Upper lobe of left lung (tissue), 6 donors: Measurements from ENCODE around the gene FOXL1. TPM values are rescaled to one million over a fixed set of nuclear protein-coding genes. Genes with fewer than 3 reads are reported as not detected.

Source experiments
- ATAC-seq, 2 donors: fragments of 200-7000 bp; cut with Tn5 transposase; one replicate each; pipeline ENCODE4 v1.9.1; 2022; ENCODE audit warnings: mild to moderate bottlenecking in 2 of 2, moderate library complexity in 2 of 2; ENCODE audit not compliant: low FRiP score in 2 of 2
- DNase-seq, 2 donors: peaks; one replicate each; pipeline ENCODE4 v3.0.0-alpha.2; 2019 to 2020
- H3K27ac ChIP-seq, 4 donors: fragments of 200-600 bp; sonication (generic); one replicate each; pipeline ENCODE4 v1.5.1; 2016 to 2019
- H3K27me3 ChIP-seq, 4 donors: fragments of 200-600 bp; sonication (generic); one replicate each; pipeline ENCODE4 v1.5.1; 2017 to 2019
- H3K36me3 ChIP-seq, 4 donors: fragments of 200-600 bp; sonication (generic); one replicate each; pipeline ENCODE4 v1.5.1; 2016 to 2019
- H3K4me1 ChIP-seq, 4 donors: fragments of 200-600 bp; sonication (generic); one replicate each; pipeline ENCODE4 v1.5.1; 2018 to 2019
- H3K4me3 ChIP-seq, 4 donors: fragments of 200-600 bp; sonication (generic); one replicate each; pipeline ENCODE4 v1.5.1; 2017 to 2019; ENCODE audit warnings: mild to moderate bottlenecking in 2 of 4, moderate library complexity in 1 of 4
- H3K9me3 ChIP-seq, 4 donors: fragments of 200-600 bp; sonication (generic); one replicate each; pipeline ENCODE4 v1.5.1; 2018 to 2019
- EP300 ChIP-seq, 4 donors: sonication (generic); formaldehyde crosslinking; IDR thresholded peaks; one replicate each; pipeline ENCODE4 v1.5.1; 2017; ENCODE audit warnings: antibody characterized with exemption in 4 of 4, control low read depth in 2 of 4
- POLR2A ChIP-seq, 4 donors: fragments of 450-650 bp; IDR thresholded peaks; one replicate each; pipeline ENCODE4 v1.5.1; 2016 to 2017; ENCODE audit warnings: antibody characterized with exemption in 4 of 4, mild to moderate bottlenecking in 2 of 4
- POLR2AphosphoS5 ChIP-seq, 2 donors: sonication (generic); formaldehyde crosslinking; IDR thresholded peaks; one replicate each; pipeline ENCODE4 v1.5.1; 2017; ENCODE audit warnings: antibody characterized with exemption in 2 of 2
- WGBS, 2 donors: methylation state at CpG; one replicate each; pipeline ENCODE4 v1.1.5; 2017 to 2018; 5-methylcytosine and 5-hydroxymethylcytosine counted together
- total RNA-seq, 6 donors: library from RNA; depleted of rRNA in 4 of 6; stranded (reverse); fragments of >200 nt in 4 of 6; gene quantifications; one replicate each; pipeline versions ENCODE4 v1.1.0 to v1.2.1, GENCODE V29; 2016 to 2021
- TF ChIP-seq, protein P1 (sequence below), 6 experiments: fragments of 450-650 bp in 4 of 6; fragments of 200-600 bp in 2 of 6; sonication (generic) in 2 of 6; IDR thresholded peaks; one replicate each; pipeline ENCODE4 v1.5.1; 2016 to 2019; ENCODE audit warnings: antibody characterized with exemption in 6 of 6
- donor health status: DM: no; HTN: no; CAD: no; lungs with moderate emphysema.
- donor health status: DM: no; HTN: yes; CAD: no; lungs with severe emphysema.

Gene FOXL1
- total RNA-seq, 6 donors from 2014 or later: 0.22 to 2.2 (median 0.49) TPM; not detected in 1

DNA sequence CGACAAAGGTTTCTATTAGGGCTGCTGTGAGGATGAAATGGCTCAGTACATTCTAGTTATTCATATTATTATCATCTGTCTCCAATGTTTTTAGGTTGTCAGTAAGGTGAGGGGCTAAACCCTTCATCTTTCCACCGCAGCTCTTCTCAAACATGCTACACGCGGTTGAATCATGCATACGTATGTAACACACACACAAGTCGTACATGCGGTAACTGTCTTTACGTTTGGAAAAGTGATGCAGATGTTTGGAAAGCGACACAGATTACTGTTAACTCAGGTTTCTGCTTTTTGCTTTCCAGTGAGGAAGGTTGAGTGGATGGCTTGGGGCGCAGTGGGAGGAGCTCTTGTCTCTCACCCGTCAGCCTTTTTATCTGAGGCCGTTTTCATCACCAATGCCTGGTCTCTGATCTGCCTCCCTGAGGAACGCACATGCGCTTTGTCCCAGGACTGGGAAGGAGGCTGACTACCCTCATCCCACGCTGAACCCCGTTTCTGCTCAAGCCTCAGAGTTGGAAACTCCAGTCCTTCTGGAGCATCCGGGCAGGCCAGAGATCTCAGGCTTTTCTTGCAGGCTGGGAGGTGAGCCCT is 3.2 kb upstream of the FOXL1 start:
- H3K4me1 ChIP-seq: peaks cover 16 to 41% (median 33%) of the 10 kb centered on the region in 4 donors
- no peak for TF ChIP-seq EP300 (IDR thresholded peaks at IDR 0.05)
- no peak for TF ChIP-seq POLR2AphosphoS5 (IDR thresholded peaks at IDR 0.05)
- TF ChIP-seq, protein P1, sequence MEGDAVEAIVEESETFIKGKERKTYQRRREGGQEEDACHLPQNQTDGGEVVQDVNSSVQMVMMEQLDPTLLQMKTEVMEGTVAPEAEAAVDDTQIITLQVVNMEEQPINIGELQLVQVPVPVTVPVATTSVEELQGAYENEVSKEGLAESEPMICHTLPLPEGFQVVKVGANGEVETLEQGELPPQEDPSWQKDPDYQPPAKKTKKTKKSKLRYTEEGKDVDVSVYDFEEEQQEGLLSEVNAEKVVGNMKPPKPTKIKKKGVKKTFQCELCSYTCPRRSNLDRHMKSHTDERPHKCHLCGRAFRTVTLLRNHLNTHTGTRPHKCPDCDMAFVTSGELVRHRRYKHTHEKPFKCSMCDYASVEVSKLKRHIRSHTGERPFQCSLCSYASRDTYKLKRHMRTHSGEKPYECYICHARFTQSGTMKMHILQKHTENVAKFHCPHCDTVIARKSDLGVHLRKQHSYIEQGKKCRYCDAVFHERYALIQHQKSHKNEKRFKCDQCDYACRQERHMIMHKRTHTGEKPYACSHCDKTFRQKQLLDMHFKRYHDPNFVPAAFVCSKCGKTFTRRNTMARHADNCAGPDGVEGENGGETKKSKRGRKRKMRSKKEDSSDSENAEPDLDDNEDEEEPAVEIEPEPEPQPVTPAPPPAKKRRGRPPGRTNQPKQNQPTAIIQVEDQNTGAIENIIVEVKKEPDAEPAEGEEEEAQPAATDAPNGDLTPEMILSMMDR (IDR thresholded peaks at IDR 0.05): no peak
- no peak for TF ChIP-seq POLR2A (IDR thresholded peaks at IDR 0.05)
- WGBS, 2 donors: 63 to 65% methylated on average over 16 to 17 of the region's 17 CpGs
- H3K4me3 ChIP-seq: peak overlapping the region in 2 of 4 donors; percentile 30 to 47
- peaks cover 0 to 38% (median 15%) of the 10 kb centered on the region in 4 donors for H3K27me3 ChIP-seq
- DNase-seq: no peak
- H3K27ac ChIP-seq: no peak overlapping the region
- H3K9me3 ChIP-seq: no peaks in the 10 kb centered on the region
- H3K36me3 ChIP-seq: no peaks in the 10 kb centered on the region
- ATAC-seq: no peak

DNA sequence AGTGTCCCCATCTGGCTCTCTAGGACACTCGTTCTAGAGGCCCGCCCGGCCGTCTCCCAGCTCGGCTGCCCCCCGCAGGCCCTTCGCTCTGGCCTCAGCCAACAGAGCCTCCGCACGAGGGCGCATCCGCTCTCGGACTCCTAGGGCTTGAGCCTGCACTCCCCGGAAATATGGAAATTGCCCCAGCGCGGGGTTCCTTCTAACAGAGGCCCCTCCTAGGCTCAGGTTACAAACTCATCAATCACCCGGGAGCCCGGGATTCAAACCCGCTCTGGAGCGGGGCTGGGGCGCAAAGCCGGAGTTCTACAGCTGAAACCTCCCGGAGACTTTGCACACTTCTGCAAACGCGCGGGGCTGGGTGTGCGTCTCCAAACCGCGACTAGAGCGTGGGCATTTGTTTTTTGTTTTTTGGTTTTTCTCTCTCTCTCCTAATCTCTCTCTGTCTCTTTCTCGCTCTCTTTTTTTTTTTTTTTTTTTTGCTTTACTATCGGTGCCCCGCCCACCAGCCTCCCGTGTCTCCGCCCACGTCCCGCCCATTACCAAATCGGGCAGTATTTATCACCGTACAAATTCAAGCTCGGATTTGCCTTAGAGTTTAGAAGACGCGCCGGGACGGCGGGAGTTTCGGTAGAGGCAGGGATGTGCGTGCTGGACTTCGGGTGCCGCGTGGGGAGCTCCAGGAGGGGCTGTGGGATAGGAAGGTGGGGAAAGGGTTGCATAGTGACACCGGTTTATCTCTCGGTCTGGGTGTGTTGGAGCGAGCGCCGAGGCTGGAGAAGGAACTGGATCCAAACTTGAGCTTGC is 2.4 kb upstream of the FOXL1 start:
- peaks cover 0 to 39% (median 15%) of the 10 kb centered on the region in 4 donors for H3K27me3 ChIP-seq
- DNase-seq: peak; percentile 36 to 88
- WGBS, 2 donors: 1 to 3% methylated on average over 39 to 54 of the region's 54 CpGs
- H3K36me3 ChIP-seq: no peaks in the 10 kb centered on the region
- peak in 1 of 2 donors; percentile 39 for TF ChIP-seq POLR2AphosphoS5 (IDR thresholded peaks at IDR 0.05)
- no peak for TF ChIP-seq EP300 (IDR thresholded peaks at IDR 0.05)
- TF ChIP-seq, protein P1 (IDR thresholded peaks at IDR 0.05): peak in 3 of 6 experiments; percentile 10 to 13 (median 11)
- TF ChIP-seq POLR2A (IDR thresholded peaks at IDR 0.05): no peak
- H3K27ac ChIP-seq: peak overlapping the region in 3 of 4 donors; percentile 42 to 56 (median 54)
- no peaks in the 10 kb centered on the region for H3K9me3 ChIP-seq
- peaks cover 16 to 41% (median 33%) of the 10 kb centered on the region in 4 donors for H3K4me1 ChIP-seq
- ATAC-seq: peak; percentile 44 to 76
- H3K4me3 ChIP-seq: peak overlapping the region in 3 of 4 donors; percentile 28 to 47 (median 30)

DNA sequence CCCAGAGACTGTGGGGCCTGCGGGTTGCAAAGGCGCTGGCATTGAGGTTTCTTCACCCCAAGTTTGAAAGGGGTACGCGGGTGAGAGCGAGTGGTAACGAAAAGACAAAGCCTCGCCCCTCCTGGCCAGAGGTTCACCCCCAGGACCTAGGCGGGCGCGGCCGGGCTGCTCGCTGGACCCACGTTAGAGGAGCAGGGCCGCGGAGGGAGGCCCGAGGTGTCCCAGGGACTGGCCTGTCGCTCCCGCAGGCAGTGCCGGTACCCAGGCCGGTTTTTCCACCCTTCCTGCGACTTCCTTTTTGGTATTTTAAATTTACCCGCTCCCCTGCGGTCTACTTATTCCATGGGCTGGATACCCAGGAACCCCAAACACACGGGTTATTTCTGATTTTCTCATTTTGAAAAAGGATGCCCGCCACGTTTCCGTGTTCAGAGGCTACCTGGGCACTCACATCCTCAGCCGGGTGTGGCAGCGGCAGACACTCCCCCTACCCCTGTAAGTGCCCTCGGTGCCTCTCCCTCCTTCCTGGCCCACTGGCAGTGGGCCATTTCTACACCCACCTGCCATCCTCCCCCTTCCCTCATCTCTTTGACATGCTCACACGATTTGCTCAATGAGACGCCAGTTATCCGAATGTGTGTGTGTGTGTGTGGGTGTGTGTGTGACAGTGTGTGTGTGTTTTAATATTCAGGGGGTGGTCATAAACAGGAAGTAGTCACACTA is 1.6 kb upstream of the FOXL1 start:
- Histone ChIP-seq H3K36me3 (no peaks in the 10 kb centered on the region), H3K27ac (peak overlapping the region; percentile 42 to 56 (median 54)), H3K4me1 (peaks cover 16 to 41% (median 33%) of the 10 kb centered on the region in 4 donors), H3K9me3 (no peaks in the 10 kb centered on the region), H3K4me3 (peak overlapping the region in 3 of 4 donors; percentile 28 to 47 (median 30)), H3K27me3 (peaks cover 0 to 39% (median 14%) of the 10 kb centered on the region in 4 donors)
- 15 to 16% methylated on average over 26 to 33 of the region's 33 CpGs for WGBS, 2 donors
- no peak for TF ChIP-seq POLR2AphosphoS5 (IDR thresholded peaks at IDR 0.05)
- TF ChIP-seq POLR2A (IDR thresholded peaks at IDR 0.05): no peak
- TF ChIP-seq EP300 (IDR thresholded peaks at IDR 0.05): no peak
- TF ChIP-seq, protein P1 (IDR thresholded peaks at IDR 0.05): no peak
- DNase-seq (peak in 1 of 2 donors; percentile 81), ATAC-seq (no peak)

DNA sequence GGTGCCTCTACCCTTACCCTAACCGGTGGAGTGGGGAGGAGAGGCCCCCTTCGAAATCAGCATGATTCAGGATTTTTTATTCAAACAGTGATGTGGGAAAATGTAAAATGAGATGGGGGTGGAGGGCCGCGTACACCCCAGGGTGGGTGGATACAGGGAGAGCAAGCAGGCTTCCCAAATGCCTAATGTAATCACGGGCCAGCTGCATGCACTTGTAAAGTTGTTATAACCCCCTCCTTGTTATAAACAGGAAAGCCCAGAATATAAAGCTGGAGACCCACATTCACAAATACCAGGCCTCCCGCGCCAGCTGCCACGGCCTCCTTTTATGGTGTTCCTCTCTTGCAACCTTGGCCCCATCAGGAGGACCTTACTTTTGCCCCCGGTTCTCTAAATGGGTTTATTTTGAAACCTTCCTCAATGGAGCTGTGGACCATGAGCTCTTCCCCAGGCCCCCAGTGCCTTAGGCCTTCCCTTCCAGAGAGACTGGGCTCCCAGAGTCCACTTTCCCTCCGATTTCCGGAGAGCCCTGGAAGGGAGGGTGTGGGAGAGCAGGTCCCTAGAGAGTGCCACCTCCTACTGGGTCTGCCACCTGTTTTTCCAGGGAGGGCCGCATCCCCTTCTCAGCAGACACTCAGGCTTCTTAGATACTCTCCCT is 906 bp upstream of the FOXL1 start:
- peaks cover 0 to 39% (median 13%) of the 10 kb centered on the region in 4 donors for H3K27me3 ChIP-seq
- H3K4me3 ChIP-seq: peak overlapping the region in 1 of 4 donors; percentile 1
- H3K36me3 ChIP-seq: no peaks in the 10 kb centered on the region
- no peaks in the 10 kb centered on the region for H3K9me3 ChIP-seq
- peaks cover 16 to 41% (median 33%) of the 10 kb centered on the region in 4 donors for H3K4me1 ChIP-seq
- no peak for ATAC-seq
- TF ChIP-seq POLR2AphosphoS5 (IDR thresholded peaks at IDR 0.05) (no peak), POLR2A (IDR thresholded peaks at IDR 0.05) (no peak), EP300 (IDR thresholded peaks at IDR 0.05) (no peak)
- TF ChIP-seq, protein P1 (IDR thresholded peaks at IDR 0.05): no peak
- H3K27ac ChIP-seq: peak overlapping the region; percentile 42 to 56 (median 54)
- no peak for DNase-seq
- WGBS, 2 donors: 39 to 40% methylated on average over 12 of the region's 12 CpGs
